ENCODE results near the gene COX4I1.

DNA sequence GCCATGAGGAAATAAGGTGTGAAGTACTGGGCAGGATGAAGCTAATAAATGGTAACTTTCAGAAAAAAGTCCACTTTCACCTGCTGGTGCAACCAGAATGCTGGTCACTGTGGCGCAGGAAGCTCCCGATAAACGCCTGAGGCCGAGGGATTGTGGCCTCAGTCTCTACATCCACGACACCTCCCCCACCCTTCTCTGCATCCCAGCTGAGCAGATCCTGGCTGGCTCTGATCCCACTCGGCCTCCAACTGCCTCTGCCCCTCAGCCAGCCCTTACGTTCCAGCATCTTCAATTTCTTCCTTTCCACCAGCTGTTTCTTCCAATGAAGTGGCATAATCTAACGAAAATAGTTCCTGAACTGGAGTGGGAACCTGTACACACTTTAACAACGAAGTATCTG, 49.5 kb downstream of the COX4I1 start:
- TF ChIP-seq POLR2A (IDR thresholded peaks at IDR 0.05; ENCODE audit: low read length): no peak
- no peak for TF ChIP-seq GATA1 (IDR thresholded peaks at IDR 0.05; ENCODE audit: low read depth, low read length)

Measured in erythroblast (primary cell).